Suprapubic skin (tissue), 4 donors: Measurements from ENCODE around the gene PSAP. TPM values are rescaled to one million over a fixed set of nuclear protein-coding genes. Genes with fewer than 3 reads are reported as not detected.

ENCODE experiments used
- DNase-seq, 2 donors: peaks; one replicate each; pipeline ENCODE4 v3.0.0-alpha.2; 2019; ENCODE audit warnings: low spot score in 2 of 2
- H3K27ac ChIP-seq: fragments of 200-600 bp; sonication (generic); one replicate; pipeline ENCODE4 v1.5.1; 2019
- H3K27me3 ChIP-seq: fragments of 200-600 bp; sonication (generic); one replicate; pipeline ENCODE4 v1.5.1; 2019
- H3K36me3 ChIP-seq: fragments of 200-600 bp; sonication (generic); one replicate; pipeline ENCODE4 v1.5.1; 2019
- H3K4me1 ChIP-seq: fragments of 200-600 bp; sonication (generic); one replicate; pipeline ENCODE4 v1.5.1; 2019
- H3K4me3 ChIP-seq: fragments of 200-600 bp; sonication (generic); one replicate; pipeline ENCODE4 v1.5.1; 2019; ENCODE audit warnings: mild to moderate bottlenecking
- H3K9me3 ChIP-seq: fragments of 200-600 bp; sonication (generic); one replicate; pipeline ENCODE4 v1.5.1; 2019
- CTCF ChIP-seq, 2 donors: fragments of 200-600 bp in 1 of 2; fragments of 450-650 bp in 1 of 2; sonication (generic) in 1 of 2; IDR thresholded peaks; one replicate each; pipeline ENCODE4 v1.5.1; 2016 to 2019; ENCODE audit warnings: antibody characterized with exemption in 2 of 2, mild to moderate bottlenecking in 1 of 2, moderate library complexity in 1 of 2
- EP300 ChIP-seq: sonication (generic); formaldehyde crosslinking; IDR thresholded peaks from one replicate; pipeline ENCODE4 v1.6.1; 2017; ENCODE audit warnings: antibody characterized with exemption
- POLR2A ChIP-seq, 2 donors: fragments of 450-650 bp; IDR thresholded peaks; one replicate each; pipeline ENCODE4 v1.6.1; 2017; ENCODE audit warnings: antibody characterized with exemption in 2 of 2, mild to moderate bottlenecking in 2 of 2, moderate library complexity in 2 of 2
- POLR2AphosphoS5 ChIP-seq, 3 donors: sonication (generic); formaldehyde crosslinking; IDR thresholded peaks; one replicate each; pipeline ENCODE4 v1.6.1; 2017; ENCODE audit warnings: antibody characterized with exemption in 3 of 3
- WGBS: methylation state at CpG from one replicate; pipeline ENCODE4 v1.1.5; 2018; 5-methylcytosine and 5-hydroxymethylcytosine counted together
- total RNA-seq, 4 donors: library from RNA; depleted of rRNA; stranded (reverse); fragments of >200 nt; gene quantifications; one replicate each; pipeline ENCODE4 v1.1.0, GENCODE V29; 2016

PSAP gene
- total RNA-seq, 4 donors from 2014 or later: 391 to 548 (median 468) TPM

GRCh38 chr10:71779641-71780040, 71.4 kb downstream of the PSAP start:
- whole genome bisulfite sequencing: 92% methylated on average over 6 of the region's 6 CpGs
- H3K27me3 ChIP-seq: no peaks in the 10 kb centered on the region
- H3K4me1 ChIP-seq: peaks cover 4% of the 10 kb centered on the region
- no peak for DNase-seq
- H3K27ac ChIP-seq: no peak overlapping the region
- no peaks in the 10 kb centered on the region for H3K36me3 ChIP-seq
- no peaks in the 10 kb centered on the region for H3K9me3 ChIP-seq
- TF ChIP-seq CTCF (IDR thresholded peaks at IDR 0.05): no peak
- H3K4me3 ChIP-seq: no peak overlapping the region

DNA sequence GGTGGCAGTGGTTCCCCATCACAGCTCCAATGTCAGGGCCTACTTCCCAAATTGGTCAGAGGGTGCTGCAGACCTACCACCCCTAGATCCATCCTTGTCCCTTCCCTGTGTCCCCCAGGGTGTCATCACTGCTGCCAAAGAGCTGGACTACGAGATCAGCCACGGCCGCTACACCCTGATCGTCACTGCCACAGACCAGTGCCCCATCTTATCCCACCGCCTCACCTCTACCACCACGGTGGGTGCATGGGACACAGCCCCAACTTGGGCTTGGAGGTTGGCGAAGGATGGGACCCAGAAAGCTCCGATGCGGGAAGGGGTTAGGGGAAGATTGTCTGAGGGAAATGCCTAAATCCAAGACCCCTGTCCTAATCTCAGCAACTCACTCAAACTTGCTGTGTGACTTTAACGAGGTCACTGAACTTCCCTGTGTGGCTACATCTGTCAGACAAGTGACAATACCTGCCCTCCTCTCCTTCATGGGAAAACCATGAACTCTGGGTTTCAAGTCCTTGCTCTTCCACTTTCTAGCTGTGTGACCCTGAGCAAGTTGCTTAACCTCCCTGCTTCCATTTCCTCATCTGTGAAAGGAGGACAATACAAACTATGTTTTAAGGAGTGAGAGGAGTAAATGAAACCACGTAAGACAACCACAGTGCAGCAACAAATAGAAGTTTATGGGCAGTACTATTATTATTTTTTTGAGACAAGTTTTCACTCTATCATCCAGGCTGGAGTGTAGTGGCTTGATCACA, 72.8 kb downstream of the PSAP start:
- no peaks in the 10 kb centered on the region for H3K27me3 ChIP-seq
- no peak overlapping the region for H3K4me3 ChIP-seq
- no peaks in the 10 kb centered on the region for H3K9me3 ChIP-seq
- no peak for DNase-seq
- peaks cover 16% of the 10 kb centered on the region for H3K4me1 ChIP-seq
- H3K27ac ChIP-seq: no peak overlapping the region
- no peak for TF ChIP-seq POLR2AphosphoS5 (IDR thresholded peaks at IDR 0.05)
- TF ChIP-seq EP300: no peak
- TF ChIP-seq POLR2A (IDR thresholded peaks at IDR 0.05): no peak
- TF ChIP-seq CTCF (IDR thresholded peaks at IDR 0.05): no peak
- 84% methylated on average over 11 of the region's 11 CpGs for WGBS
- H3K36me3 ChIP-seq: no peaks in the 10 kb centered on the region

GRCh38 chr10:71777213-71777985, 73.7 kb downstream of the PSAP start:
- peaks cover 23% of the 10 kb centered on the region for H3K4me1 ChIP-seq
- H3K27me3 ChIP-seq: no peaks in the 10 kb centered on the region
- H3K4me3 ChIP-seq: no peak overlapping the region
- no peaks in the 10 kb centered on the region for H3K36me3 ChIP-seq
- 92% methylated on average over 17 of the region's 17 CpGs for WGBS
- TF ChIP-seq POLR2A (IDR thresholded peaks at IDR 0.05): no peak
- no peak for TF ChIP-seq EP300
- TF ChIP-seq CTCF (IDR thresholded peaks at IDR 0.05): no peak
- no peak for DNase-seq
- no peaks in the 10 kb centered on the region for H3K9me3 ChIP-seq
- H3K27ac ChIP-seq: no peak overlapping the region

DNA sequence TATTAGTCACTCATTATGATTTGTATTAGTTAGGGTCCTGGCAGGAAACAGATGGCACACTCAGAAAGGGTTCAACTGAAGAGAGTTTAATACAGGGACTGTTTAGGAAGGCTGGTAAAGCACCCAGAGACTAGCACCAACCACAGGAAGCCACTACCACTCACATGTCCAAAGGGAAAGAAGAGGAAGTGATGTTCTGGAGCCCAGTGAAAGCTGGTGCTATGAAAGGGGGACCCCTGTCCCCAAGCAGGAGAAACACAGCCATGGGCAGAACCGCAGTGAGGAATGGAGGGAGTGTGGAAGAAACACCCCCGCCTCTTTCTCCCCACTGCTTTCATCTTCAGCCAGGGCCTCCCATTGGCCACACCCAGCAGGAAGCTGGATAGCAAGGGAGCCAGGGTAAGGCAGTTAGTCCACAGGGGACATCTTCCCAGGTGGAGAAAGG, 74.5 kb downstream of the PSAP start:
- Histone ChIP-seq H3K4me1 (peaks cover 32% of the 10 kb centered on the region), H3K9me3 (no peaks in the 10 kb centered on the region), H3K4me3 (no peak overlapping the region), H3K27ac (no peak overlapping the region), H3K27me3 (no peaks in the 10 kb centered on the region), H3K36me3 (no peaks in the 10 kb centered on the region)
- WGBS: 64% methylated on average over 2 of the region's 2 CpGs
- TF ChIP-seq POLR2A (IDR thresholded peaks at IDR 0.05) (no peak), EP300 (no peak), CTCF (IDR thresholded peaks at IDR 0.05) (no peak), POLR2AphosphoS5 (IDR thresholded peaks at IDR 0.05) (no peak)
- no peak for DNase-seq

DNA sequence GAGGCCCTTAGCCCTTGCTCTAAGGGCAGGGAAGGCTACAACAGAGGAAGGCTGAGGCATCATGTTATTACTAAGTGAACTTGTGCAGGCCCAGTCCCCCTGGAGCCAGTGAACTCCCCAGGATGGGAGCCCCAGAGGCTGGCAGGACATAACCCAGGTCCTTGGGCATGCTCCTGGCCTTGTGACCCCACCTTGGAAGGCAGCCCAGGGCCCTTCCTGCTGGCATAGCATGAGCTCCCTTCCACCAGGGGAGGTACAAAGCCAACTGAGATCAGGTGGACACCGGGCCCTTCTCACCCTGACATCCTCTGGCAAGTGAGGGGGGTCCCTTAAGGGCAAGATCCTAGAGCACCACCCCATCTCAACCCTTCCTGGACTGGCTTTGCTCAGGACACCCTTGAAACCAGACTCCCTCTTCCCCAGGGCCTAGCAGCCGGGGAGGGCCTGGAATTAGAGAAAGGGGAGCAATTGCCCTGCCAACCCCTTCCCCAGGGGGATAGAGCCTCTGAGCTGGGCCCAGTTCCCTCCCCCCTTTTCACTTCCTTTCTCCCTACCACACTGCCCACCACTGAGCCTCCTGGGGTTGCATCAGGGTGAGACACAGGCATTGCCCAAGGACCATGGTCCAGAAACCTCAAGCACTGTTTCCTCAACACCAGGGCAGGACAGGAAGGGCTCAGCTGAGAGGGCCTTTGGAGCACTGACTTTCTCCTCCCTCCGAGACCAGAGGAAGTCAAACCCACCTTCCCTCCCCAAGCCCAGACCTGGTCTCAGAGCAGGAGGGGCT, 75.9 kb downstream of the PSAP start:
- H3K4me1 ChIP-seq: peaks cover 46% of the 10 kb centered on the region
- no peaks in the 10 kb centered on the region for H3K9me3 ChIP-seq
- no peak for DNase-seq
- no peak overlapping the region for H3K27ac ChIP-seq
- H3K36me3 ChIP-seq: no peaks in the 10 kb centered on the region
- H3K4me3 ChIP-seq: no peak overlapping the region
- TF ChIP-seq EP300 (no peak), CTCF (IDR thresholded peaks at IDR 0.05) (no peak), POLR2AphosphoS5 (IDR thresholded peaks at IDR 0.05) (no peak), POLR2A (IDR thresholded peaks at IDR 0.05) (no peak)
- WGBS: 83% methylated on average over 1 of the region's 3 CpGs
- no peaks in the 10 kb centered on the region for H3K27me3 ChIP-seq
